Astrocyte (in vitro differentiated cells and primary cell): ENCODE measurements around the gene WNT7B. TPM values are rescaled to one million over a fixed set of nuclear protein-coding genes. Genes with fewer than 3 reads are reported as not detected.

Experiments
- DNase-seq: peaks from one replicate; pipeline ENCODE4 v3.0.0-alpha.2; 2010; ENCODE audit warnings: low read depth
- FAIRE-seq: peaks from 2 replicates; lab custom pipeline; 2011; peaks lifted over from hg19 to GRCh38; lab: Jason Lieb, UNC
- H2AFZ ChIP-seq: 2 replicates; pipeline ENCODE4 v1.6.0; 2012; ENCODE audit warnings: low read depth, low read length, inconsistent platforms
- H3K27ac ChIP-seq: 2 replicates; pipeline ENCODE4 v1.5.1; 2011; ENCODE audit warnings: low read depth, low read length, inconsistent platforms
- H3K27me3 ChIP-seq: 2 replicates; pipeline ENCODE4 v1.6.0; 2011; ENCODE audit warnings: low read length, inconsistent platforms; ENCODE audit not compliant: insufficient read depth
- H3K36me3 ChIP-seq: 2 replicates; pipeline ENCODE4 v1.5.1; 2011; ENCODE audit warnings: low read length, inconsistent platforms; ENCODE audit not compliant: insufficient read depth
- H3K4me1 ChIP-seq: 2 replicates; pipeline ENCODE4 v1.5.1; 2011; ENCODE audit warnings: low read length, inconsistent platforms; ENCODE audit not compliant: insufficient read depth
- H3K4me2 ChIP-seq: 2 replicates; pipeline ENCODE4 v1.6.0; 2012; ENCODE audit warnings: low read length, inconsistent platforms
- H3K4me3 ChIP-seq: 2 replicates; pipeline ENCODE4 v1.5.1; 2011; ENCODE audit warnings: low read depth, mild to moderate bottlenecking, low read length, inconsistent platforms; ENCODE audit not compliant: insufficient read depth
- H3K79me2 ChIP-seq: 2 replicates; pipeline ENCODE4 v1.6.0; 2012; ENCODE audit warnings: mild to moderate bottlenecking, low read length, inconsistent platforms; ENCODE audit not compliant: insufficient read depth
- H3K9ac ChIP-seq: 2 replicates; pipeline ENCODE4 v1.6.0; 2012; ENCODE audit warnings: mild to moderate bottlenecking, low read length, inconsistent platforms
- H3K9me3 ChIP-seq: 2 replicates; pipeline ENCODE4 v1.5.1; 2012; ENCODE audit warnings: low read depth, mild to moderate bottlenecking, low read length, inconsistent platforms; ENCODE audit not compliant: insufficient read depth
- H4K20me1 ChIP-seq: 2 replicates; pipeline ENCODE4 v1.6.0; 2012; ENCODE audit warnings: low read length, inconsistent platforms; ENCODE audit not compliant: insufficient read depth
- H3K27ac Mint-ChIP-seq: one replicate; pipeline ENCODE4 v1.8.0; 2021; ENCODE audit warnings: mild to moderate bottlenecking, mixed read lengths; ENCODE audit not compliant: unreplicated experiment
- H3K27me3 Mint-ChIP-seq: one replicate; pipeline ENCODE4 v1.8.0; 2021; ENCODE audit warnings: low read depth, mixed read lengths; ENCODE audit not compliant: unreplicated experiment
- H3K36me3 Mint-ChIP-seq: one replicate; pipeline ENCODE4 v1.8.0; 2021; ENCODE audit warnings: low read depth, mixed read lengths; ENCODE audit not compliant: unreplicated experiment
- H3K4me1 Mint-ChIP-seq: one replicate; pipeline ENCODE4 v1.8.0; 2021; ENCODE audit warnings: low read depth, mixed read lengths; ENCODE audit not compliant: unreplicated experiment
- H3K4me3 Mint-ChIP-seq: one replicate; pipeline ENCODE4 v1.8.0; 2021; ENCODE audit warnings: mild to moderate bottlenecking, moderate library complexity, mixed read lengths; ENCODE audit not compliant: unreplicated experiment
- H3K9me3 Mint-ChIP-seq: one replicate; pipeline ENCODE4 v1.8.0; 2021; ENCODE audit warnings: mild to moderate bottlenecking, mixed read lengths; ENCODE audit not compliant: unreplicated experiment
- CTCF ChIP-seq: IDR thresholded peaks from 2 replicates; pipeline ENCODE4 v1.5.1; 2011; ENCODE audit warnings: low read depth, mild to moderate bottlenecking, inconsistent platforms, low read length, moderate library complexity; ENCODE audit not compliant: insufficient read depth
- EZH2 ChIP-seq: IDR thresholded peaks from 2 replicates; pipeline ENCODE4 v1.6.1; 2012; ENCODE audit warnings: mild to moderate bottlenecking, low read length, inconsistent platforms; ENCODE audit not compliant: insufficient read depth
- total RNA-seq: library from RNA; stranded (reverse); gene quantifications from 2 replicates; pipeline ENCODE4 v1.2.1, GENCODE V29; 2021

The WNT7B gene
- total RNA-seq, 1 donor from 2014 or later: 1.7 TPM

DNA sequence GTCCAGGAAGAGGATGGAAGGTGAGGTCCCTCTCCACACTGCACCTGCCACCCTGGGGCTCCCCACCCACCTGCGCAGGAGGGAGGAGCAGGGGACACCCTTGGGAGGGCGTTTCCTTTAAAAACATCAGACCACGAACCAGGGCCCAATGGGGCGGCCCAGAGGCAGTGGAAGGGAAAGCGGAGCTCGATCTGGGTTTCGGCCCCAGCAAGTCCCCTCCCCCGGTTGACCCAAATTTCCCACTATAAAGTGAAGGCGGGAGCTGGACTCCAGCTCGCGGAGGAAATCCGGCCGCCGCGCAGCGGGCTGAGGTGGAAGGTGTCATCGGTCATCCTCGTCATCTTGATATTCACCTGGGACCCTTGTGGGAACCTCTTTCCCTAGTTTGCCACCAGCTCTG is 99.3 kb downstream of the WNT7B start:
- Histone ChIP-seq H3K4me2 (no peak overlapping the region), H3K36me3 (no peaks in the 10 kb centered on the region), H3K9me3 (no peaks in the 10 kb centered on the region), H3K27ac (no peak overlapping the region), H3K4me3 (no peak overlapping the region), H3K79me2 (no peaks in the 10 kb centered on the region), H2AFZ (no peak overlapping the region), H3K27me3 (peaks cover 44% of the 10 kb centered on the region), H3K4me1 (peaks cover 8% of the 10 kb centered on the region), H4K20me1 (peaks cover 3% of the 10 kb centered on the region), H3K9ac (no peak overlapping the region)
- Mint-ChIP-seq H3K27ac (peak overlapping the region; percentile 34), H3K9me3 (peaks cover 5% of the 10 kb centered on the region), H3K36me3 (peaks cover 3% of the 10 kb centered on the region), H3K27me3 (peaks cover 56% of the 10 kb centered on the region), H3K4me1 (no peaks in the 10 kb centered on the region), H3K4me3 (no peak overlapping the region)
- FAIRE-seq (no peak), DNase-seq (no peak)
- TF ChIP-seq CTCF: no peak
- TF ChIP-seq EZH2: no peak

DNA sequence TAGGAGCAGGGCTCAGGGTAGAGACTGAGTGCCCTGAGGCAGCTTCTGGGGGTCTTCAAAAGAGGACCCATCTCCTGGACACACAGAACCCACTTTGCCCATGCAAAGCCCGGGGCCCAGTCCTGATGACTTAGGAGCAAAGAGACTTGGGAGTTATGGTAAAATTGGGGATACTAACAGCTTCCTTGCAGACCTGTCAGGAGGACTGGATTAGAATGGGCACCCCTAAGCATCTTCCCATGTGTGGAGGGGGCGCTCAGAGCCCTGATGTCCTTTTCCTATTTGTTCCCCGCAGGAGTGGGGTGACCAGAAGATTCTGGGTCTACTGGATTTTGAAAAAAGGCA is 100.0 kb downstream of the WNT7B start:
- H3K4me3 ChIP-seq: no peak overlapping the region
- H3K9me3 ChIP-seq: no peaks in the 10 kb centered on the region
- no peak overlapping the region for H3K27ac Mint-ChIP-seq
- no peak overlapping the region for H3K4me2 ChIP-seq
- H3K27me3 ChIP-seq: peaks cover 40% of the 10 kb centered on the region
- no peak overlapping the region for H3K27ac ChIP-seq
- no peaks in the 10 kb centered on the region for H3K79me2 ChIP-seq
- H2AFZ ChIP-seq: no peak overlapping the region
- TF ChIP-seq CTCF: no peak
- TF ChIP-seq EZH2: no peak
- peaks cover 8% of the 10 kb centered on the region for H3K4me1 ChIP-seq
- DNase-seq (no peak), FAIRE-seq (no peak)
- no peak overlapping the region for H3K9ac ChIP-seq
- peaks cover 3% of the 10 kb centered on the region for H4K20me1 ChIP-seq
- H3K36me3 ChIP-seq: no peaks in the 10 kb centered on the region
- H3K9me3 Mint-ChIP-seq: peaks cover 5% of the 10 kb centered on the region
- no peaks in the 10 kb centered on the region for H3K4me1 Mint-ChIP-seq
- H3K27me3 Mint-ChIP-seq: peaks cover 50% of the 10 kb centered on the region
- peaks cover 3% of the 10 kb centered on the region for H3K36me3 Mint-ChIP-seq
- H3K4me3 Mint-ChIP-seq: no peak overlapping the region

DNA sequence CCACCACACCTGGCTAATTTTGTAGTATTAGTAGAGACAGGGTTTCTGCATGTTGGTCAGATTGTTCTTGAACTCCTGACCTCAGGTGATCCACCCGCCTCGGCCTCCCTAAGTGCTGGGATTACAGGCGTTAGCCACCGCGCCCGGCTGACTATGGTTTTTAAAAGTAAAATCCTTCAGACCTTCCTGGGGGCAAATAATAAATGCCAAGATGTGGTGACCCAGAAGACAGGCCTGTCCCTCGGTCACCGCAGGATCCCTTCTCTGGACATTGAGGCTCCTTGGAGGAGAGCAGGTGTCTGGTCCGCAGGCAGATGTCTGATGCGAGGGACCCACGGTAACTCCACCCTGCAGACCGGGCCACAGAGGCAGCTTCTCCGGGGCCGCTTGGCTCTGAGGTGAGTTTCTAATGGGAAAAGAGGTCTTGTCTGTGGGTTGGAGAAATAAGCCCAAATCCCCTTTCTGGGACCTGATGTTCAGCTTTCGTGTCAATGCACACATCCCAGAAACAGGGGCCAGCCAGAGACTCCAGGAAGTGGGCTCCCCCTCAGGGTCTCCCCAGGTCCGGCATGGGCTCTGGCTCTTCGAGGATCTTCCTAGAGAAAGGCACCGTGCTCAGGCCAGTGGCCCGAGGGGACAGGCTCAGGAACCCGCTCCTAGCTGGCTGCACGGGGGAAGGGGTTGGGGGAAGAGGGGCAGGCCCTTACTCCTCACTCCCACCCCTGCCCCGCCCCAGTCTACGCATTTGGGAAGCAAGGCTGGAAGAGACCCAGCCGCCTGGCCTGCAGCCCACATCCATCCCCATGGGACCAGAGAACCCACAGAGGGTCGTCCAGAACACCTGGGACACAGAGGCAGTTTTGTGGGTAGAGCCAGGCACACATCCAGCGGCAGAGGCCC is 100.6 kb downstream of the WNT7B start:
- H3K79me2 ChIP-seq: no peaks in the 10 kb centered on the region
- Mint-ChIP-seq H3K36me3 (peaks cover 3% of the 10 kb centered on the region), H3K4me3 (no peak overlapping the region), H3K27ac (no peak overlapping the region), H3K9me3 (peaks cover 5% of the 10 kb centered on the region), H3K4me1 (no peaks in the 10 kb centered on the region), H3K27me3 (peaks cover 48% of the 10 kb centered on the region)
- no peak overlapping the region for H3K9ac ChIP-seq
- DNase-seq: no peak
- H3K27ac ChIP-seq: no peak overlapping the region
- peaks cover 36% of the 10 kb centered on the region for H3K27me3 ChIP-seq
- H4K20me1 ChIP-seq: peaks cover 3% of the 10 kb centered on the region
- H3K4me1 ChIP-seq: peaks cover 8% of the 10 kb centered on the region
- no peak overlapping the region for H3K4me2 ChIP-seq
- no peak overlapping the region for H2AFZ ChIP-seq
- FAIRE-seq: no peak
- H3K36me3 ChIP-seq: no peaks in the 10 kb centered on the region
- no peak overlapping the region for H3K4me3 ChIP-seq
- no peaks in the 10 kb centered on the region for H3K9me3 ChIP-seq
- no peak for TF ChIP-seq EZH2
